HG03103 (cell line): ENCODE data around the gene ME3.
"Not testable (repeated sequence)": the region's sequence is repeated elsewhere in the genome, so short reads cannot be mapped to it uniquely, and the experiment has no call there.

Source experiments
- ATAC-seq: cut with Tn5 transposase; IDR thresholded peaks from one replicate; pipeline ENCODE4 v1.9.1; 2021; ENCODE audit warnings: low read depth; ENCODE audit not compliant: unreplicated experiment

Gene ME3

GRCh38 chr11:86623736-86624135, 48.7 kb downstream of the ME3 start:
- ATAC-seq, result no peak

GRCh38 chr11:86623041-86623621, 49.3 kb downstream of the ME3 start:
- ATAC-seq, result no peak

- ATAC-seq, result no peak
These were observed 50.6 kb downstream of the ME3 start for GRCh38 chr11:86621854-86622253.

- no peak for ATAC-seq
These were observed 51.4 kb downstream of the ME3 start for GRCh38 chr11:86620891-86621521.

GRCh38 chr11:86619428-86619827, 53.0 kb downstream of the ME3 start:
- ATAC-seq, result not testable (repeated sequence)

GRCh38 chr11:86617502-86617901, 54.9 kb downstream of the ME3 start:
- ATAC-seq, result no peak

- ATAC-seq, result no peak
These were observed 56.9 kb downstream of the ME3 start for GRCh38 chr11:86615487-86615886.

GRCh38 chr11:86610559-86611341, 61.7 kb downstream of the ME3 start:
- no peak for ATAC-seq

- ATAC-seq, result peak; percentile 86
These were observed 64.1 kb downstream of the ME3 start for GRCh38 chr11:86608251-86608799.

- no peak for ATAC-seq
These were observed 65.5 kb downstream of the ME3 start for GRCh38 chr11:86606836-86607481.

- no peak for ATAC-seq
These were observed 66.1 kb downstream of the ME3 start for GRCh38 chr11:86606270-86606835.

GRCh38 chr11:86596861-86597586, 75.4 kb downstream of the ME3 start:
- no peak for ATAC-seq

- ATAC-seq, result no peak
These were observed 76.5 kb downstream of the ME3 start for GRCh38 chr11:86595955-86596354.

- ATAC-seq, result no peak
These were observed 77.0 kb downstream of the ME3 start for GRCh38 chr11:86595451-86595850.

- ATAC-seq, result no peak
These were observed 77.7 kb downstream of the ME3 start for GRCh38 chr11:86594746-86595145.

- ATAC-seq, result no peak
These were observed 78.6 kb downstream of the ME3 start for GRCh38 chr11:86593833-86594232.

- ATAC-seq, result peak; percentile 89
These were observed 79.6 kb downstream of the ME3 start for GRCh38 chr11:86592659-86593451.

- ATAC-seq, result no peak
These were observed 80.3 kb downstream of the ME3 start for GRCh38 chr11:86592047-86592591.

- ATAC-seq, result no peak
These were observed 80.8 kb downstream of the ME3 start for GRCh38 chr11:86591631-86592030.
